NCI-H187 treated with DMSO at 0.1 percent for 48 hours (cell line): ENCODE data around the gene GSG1L.

ENCODE experiments used
- DNase-seq: peaks from one replicate; lab custom pipeline; 2025; lab: John Stamatoyannopoulos, UW

The GSG1L gene

DNA sequence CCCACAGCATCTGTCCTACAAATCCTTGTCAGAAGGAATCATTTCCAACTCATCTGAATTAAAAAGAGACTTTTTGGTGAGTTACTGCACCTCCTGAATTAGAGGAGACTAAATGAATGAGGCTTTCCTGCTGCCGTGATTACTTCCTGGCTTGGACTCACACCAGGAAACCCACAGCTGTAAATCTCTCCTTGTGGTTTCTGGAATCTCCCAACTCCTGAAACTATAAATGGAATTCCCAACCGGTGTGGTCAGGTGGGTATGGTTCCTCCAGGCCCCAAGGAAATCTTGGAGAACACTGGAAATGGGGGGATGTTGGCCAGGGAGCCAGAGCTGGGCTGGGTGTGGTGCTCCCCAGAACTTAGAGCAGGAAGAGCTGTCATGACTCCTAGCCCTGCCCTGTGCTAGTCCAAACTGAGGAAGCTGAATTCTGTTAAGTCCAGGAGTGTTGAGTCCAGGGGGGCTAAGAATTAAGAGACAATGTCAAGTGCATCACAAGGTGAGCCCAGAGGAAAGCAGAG, 216.4 kb downstream of the GSG1L start:
- DNase-seq = no peak

DNA sequence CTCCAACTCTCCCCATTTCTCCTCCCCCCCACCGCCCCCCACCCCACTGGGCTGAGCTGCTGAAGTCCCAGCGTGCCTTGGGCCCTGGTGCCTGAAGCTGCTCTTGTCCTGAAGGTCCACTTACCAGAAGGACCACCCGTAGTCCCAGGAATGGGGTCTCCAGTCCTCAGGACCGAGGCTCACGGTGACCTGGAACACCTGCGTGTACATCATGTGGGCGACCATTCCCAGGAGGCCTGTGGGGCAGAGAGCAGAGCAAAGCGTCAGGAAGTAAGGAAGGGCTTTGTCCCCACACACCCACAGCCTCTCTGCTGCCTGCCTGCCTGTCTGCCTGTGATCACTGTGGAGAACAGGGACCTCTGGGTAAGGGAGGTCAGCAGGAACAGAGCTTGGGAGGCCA, 218.7 kb downstream of the GSG1L start:
- no peak for DNase-seq

DNA sequence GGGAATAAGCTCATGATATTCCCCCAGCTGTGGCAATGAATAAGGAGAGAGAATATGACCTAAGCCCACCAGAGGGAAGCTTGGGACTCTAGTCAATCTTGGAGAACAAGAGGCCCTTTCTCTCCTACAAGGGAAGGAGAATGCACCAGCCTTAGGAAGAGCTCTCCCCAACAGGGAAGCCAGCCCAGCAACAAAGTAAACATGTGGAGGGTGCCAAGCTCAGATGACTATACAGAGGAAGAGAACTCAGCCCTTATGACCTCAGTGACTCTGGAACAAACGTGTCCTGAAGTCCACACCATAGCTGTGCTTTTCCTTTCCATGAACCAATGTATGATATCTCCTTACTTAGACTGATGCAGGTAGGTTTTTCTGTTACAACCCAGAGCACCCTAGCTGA, 219.7 kb downstream of the GSG1L start:
- no peak for DNase-seq

DNA sequence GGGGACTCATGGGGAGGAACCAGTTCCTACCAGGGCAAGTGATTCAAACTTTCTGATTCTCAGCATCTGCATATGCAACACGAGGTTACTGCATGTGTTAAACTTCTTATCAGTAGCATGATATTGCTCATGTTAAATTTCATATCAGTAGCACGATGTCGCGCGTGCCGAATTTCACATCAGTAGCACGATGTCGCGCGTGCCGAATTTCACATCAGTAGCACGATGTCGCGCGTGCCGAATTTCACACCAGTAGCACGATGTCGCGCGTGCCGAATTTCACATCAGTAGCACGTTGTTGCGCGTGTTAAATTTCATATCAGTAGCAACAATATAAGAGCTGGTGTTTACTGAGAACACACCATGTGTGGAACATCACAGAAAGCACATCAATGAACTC, 221.6 kb downstream of the GSG1L start:
- DNase-seq = no peak

DNA sequence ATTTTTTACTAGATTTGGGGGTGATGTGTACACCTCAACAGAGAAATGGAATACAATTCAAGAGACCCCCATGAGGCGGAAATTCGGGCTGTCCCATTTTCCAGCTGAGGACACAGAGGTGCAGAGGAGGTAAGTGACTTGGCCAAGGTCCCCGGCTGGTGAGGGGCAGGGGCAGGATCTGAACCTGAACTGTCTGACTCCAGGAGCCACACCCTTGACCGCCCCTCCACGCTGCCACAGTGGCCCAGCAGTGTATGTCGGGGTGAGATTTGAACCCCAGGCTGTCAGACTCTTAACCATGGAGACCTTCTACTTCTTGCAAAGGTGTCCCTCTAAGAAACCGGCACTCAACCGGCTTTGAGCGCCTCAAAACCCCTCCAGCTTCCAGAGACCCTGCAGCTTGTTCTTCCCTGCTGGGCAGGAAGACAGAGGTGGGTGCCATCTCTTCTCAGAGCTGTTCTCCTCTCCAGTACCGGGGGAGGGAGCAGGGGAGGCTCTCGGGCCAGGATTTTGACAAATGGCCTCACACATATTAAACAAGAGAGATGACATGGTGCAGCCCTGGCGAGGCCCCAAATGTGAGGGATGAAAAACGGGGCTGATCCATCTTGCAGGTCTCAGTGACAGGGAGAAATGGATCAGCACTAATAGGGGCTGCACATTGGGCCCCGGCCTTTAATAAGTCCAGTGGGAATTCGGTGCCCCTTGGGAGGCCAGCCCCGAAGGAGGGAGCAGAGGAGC, 222.3 kb downstream of the GSG1L start:
- DNase-seq = no peak

DNA sequence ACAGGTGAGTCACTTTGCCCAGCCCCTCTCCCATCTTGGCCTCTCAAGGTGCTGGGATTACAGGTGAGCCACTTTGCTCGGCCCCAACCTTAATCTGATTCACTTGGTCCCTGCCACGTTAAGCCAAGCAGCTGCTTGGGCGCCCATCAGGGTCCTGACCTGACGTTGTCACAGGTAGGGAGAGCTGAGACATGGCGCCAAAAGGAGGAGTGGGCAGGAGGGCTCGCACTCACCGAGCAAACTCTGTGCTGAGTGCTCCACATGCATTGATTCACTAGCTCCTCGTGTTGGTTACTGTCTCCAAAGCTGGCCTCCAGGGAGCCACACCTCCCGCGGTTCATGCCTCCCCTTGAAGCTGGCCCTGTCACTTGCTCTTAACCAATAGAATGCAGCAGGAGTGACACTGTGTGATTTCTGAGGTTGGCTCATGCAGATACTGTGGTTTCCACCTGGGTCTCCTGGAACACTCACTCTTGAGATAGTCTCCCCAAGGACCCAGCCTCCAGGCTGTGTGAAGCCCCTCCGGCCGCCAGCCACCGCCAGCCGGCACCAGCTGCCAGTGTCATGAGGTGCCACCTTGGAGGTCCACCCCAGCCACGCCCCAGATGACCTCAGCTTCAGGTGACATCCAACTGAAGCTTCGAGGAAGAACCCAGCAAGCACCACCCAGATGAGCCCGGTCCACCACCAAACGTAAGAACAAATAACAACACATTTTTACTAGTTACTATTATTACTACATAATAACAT, 223.0 kb downstream of the GSG1L start:
- no peak for DNase-seq

DNA sequence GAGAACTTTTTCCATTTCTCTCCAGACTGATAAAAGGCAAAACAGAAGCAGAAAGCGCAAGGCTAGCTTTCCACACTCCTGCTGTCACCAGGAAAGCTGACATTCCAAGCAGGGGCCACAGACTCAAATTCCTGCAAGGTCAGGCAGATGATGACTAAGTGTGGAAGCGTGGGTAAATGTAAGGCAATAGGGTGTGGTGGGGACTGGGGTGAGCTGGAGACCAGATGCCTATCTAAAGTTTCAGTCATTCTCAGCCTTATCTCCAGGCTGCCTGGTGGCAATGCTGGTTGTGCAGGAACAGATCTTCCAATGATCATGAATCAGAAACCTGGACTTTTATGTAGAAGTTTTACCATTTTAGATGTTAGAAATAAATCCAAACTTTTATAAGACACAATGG, 224.1 kb downstream of the GSG1L start:
- DNase-seq = no peak

DNA sequence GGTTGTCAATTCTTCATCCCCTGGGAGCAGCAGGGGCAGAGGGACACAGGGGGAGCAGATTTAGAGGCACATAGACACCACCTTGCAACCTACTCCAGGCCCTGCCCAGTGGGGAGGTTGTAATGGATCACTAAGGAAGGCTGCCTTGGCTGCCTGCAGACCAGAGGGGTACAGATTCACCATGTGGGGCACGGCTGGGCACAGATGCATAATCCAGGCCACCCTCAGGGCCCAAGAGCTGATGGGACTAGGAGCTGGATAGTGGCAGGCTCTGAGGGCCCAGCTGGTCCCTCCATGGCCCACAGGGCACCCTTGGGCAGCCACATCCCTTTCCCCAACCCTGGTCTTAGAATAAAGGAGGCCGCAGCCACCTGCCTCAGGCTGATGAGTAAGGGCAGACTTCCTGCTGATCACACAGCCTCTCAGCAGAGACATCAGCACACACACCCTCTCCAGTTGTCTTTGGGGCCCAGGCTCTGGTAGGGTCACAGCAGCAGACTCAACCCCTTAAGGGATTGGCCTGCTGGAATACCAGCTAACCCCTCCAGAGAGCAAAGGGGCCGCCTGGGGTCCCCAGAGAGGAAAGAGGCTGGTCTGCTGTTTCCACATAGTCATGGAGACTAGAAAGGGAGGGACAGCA, 224.9 kb downstream of the GSG1L start:
- DNase-seq = no peak

DNA sequence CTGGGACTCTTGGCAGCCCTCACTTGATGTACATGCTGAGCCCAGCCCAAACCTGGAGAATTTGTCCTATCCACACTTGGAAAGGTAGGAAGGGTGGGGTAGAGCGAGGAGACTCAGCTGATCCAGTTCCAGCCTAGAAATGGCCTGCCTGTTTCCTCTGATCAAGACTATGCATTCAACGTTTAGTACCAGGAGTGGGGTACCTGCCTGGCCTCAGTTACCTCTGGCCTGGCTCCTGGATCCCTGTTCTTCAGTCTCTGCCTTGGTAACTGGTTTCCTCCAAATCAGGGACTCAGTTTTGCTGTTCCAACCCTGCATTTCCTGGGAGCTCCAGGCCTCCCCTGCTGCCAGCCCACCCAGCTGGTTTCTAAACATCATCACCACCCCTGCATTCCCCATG, 233.5 kb downstream of the GSG1L start:
- DNase-seq = no peak

DNA sequence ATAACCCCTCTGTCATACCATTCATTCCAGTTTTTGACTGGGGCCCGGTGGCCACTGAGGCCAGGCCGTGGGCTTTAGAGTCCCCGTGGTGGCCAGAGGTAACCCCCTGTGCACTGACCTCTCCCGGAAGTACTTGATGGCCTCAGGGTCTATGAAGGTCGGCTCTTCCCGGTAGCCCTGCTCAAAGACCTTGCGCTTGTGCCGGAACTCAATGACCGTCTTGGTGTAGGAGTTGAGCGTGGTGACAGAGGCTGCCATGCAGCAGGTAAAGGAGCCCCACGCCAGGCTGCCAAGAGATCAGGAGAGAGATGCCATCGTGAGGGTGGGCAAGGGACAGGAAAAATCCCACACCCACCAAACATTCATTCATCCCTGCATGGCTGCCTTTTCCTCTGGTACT, 234.8 kb downstream of the GSG1L start:
- DNase-seq = no peak

DNA sequence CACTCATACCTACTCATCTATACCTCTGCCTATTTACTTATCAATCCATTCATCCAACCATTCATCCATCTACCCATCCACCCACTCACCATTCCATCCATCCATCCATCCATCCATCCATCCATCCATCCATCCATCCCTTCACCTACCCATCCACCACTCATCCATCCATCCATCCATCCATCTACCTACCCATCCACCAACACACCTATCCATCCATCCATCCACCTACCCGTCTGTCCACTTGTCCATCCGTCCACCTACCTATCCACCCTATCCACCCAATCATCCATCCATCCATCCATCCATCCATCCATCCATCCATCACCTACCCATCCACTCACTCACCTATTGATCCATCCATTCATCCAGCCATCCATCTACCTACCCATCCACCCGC, 235.7 kb downstream of the GSG1L start:
- DNase-seq = no peak

DNA sequence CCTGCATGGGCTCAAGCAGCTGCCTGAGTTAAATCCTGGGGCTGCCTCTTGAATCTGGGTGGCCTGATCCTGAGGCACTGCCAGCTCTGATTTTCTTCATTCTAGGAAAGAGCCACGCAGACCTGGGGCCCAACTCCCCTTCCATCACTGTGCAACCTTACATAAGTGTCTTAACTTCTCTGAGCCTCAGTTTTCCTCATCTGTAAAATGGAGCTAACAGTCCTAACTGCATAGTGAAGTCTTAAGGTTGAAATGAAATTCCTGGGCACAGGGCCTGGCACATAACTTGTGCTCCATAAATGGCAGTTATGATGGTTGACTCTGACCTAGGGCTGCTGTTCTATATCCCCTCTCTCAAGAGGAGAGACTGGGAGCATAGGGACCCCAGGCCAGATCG, 236.6 kb downstream of the GSG1L start:
- DNase-seq = no peak

DNA sequence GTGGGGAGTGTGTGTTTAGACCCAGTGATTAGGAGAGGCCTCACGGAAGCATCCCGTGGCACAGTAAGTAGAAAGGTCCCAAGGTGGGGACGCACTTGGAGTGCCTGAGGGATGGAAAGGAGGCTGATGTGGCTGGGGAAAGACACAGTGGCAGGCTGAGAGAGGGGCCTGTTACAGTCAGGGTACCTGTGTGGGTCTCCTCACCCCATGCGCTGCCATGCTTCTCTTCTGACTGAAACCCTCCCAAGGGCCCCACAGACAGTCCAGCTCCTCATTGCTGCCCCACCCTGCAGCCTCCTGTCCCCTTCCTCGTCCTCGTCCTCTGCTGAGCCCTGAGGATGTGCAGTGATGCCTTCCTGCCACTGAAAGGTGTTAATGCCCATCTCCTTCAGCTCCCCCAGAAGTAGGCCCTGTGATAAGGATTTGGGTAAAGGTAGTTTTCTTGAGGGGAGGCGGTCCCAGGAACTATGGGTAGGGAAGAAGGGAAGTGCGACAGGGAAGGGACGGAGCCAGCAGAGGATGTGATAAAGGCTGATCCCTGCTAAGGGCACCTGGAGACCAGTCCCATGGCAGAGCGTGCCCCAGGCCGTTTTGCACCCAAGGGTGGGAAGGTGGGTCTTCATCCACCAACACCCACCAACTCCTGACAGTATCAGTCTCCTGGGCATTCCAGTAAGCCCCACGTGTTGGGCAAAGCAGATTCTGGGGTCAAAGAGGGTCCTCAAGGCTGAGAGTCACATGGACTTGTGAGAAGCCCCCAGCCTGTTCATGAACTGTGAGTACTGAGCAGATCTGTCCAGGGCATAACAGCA, 237.2 kb downstream of the GSG1L start:
- DNase-seq = no peak

DNA sequence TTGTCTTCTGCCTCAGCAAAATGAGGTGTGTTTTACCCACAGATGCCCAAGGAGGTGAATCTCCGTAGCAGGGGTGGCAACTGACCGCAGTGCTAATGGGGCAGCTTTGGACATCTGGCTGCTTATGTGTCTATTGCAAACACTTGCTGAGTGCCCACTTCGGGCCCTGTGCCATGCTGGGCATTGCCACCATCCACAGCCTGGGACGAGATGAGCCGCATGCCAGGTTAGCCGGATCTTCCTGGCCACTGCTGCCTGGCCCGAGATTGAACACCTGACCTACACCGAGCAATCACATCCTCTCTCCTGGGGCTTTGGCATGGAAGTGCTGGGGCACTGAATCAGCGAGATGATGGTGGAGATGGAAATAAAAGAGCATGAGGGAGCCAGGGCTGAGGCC, 238.7 kb downstream of the GSG1L start:
- DNase-seq = no peak

DNA sequence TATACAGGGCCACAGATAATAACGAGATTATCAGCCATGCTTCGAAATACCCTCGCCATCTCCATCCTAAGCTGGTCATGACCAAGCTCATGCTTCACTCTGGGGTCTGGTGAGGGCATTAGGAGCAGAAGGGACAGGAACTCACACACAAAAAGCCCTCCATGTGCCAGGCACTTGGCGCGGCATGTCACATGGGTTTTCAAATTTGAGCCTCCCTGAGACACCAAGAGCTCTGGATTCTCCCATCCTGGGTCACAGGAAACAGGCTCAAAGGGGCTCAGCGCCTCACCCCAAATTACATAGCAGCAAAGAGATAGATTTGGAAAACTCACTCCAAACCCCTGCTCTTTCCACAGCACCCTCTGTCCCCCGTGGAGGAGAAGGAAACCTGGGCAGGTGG, 239.5 kb downstream of the GSG1L start:
- no peak for DNase-seq

DNA sequence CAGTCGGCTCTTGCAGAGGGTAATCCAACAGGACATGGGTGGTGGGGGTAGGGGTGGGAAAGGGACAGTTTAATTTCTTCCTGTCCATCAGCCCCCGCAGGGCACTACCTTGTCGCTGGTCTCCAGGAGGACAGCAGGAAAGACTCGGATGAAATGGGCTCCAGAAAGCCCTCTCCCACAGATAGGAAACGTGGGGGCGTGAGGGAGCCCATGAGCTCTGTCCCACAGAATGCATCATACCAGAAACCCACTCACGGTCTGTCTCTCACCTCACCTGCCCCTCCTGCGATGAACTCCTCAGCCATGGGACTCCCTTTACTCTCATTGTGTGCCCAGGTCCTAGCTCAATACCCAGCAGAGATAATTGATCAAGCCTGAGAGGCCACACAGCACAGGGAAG, 240.1 kb downstream of the GSG1L start:
- no peak for DNase-seq

DNA sequence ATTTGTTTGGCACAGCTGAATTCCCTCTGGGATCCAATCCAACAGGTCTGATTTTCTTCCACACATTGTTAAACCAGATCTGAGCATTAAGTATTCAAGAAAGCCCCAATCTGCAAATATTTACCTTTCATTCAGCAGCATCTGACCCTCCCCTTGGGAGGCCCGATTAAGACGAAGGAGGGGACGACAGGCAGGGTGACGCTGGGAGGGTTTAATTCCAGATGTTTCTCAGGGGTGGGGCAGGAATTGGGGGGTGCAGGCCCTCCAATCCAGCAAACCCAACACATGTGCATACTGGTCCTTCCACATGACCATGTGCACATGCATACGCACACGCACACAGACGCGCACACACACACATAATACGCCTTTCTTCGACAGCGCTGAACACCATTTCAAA, 240.5 kb downstream of the GSG1L start:
- no peak for DNase-seq

DNA sequence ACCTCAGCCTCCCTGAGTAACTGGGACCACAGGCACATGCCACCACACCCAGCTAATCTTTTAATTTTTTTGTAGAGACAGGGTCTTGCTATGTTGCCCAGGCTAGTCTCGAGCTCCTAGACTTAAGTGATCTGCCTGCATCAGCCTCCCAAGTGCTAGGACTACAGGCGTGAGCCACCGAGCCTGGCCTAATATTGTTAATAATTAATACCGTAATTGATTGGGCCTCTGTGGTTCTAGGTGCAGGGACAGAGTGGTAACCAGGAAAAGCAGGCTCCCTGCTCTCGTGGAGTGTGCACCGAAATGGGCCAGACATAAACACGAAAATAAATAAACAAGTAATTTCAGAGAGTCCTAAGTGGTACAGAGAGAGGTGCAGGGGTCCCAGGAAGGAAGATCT, 241.0 kb downstream of the GSG1L start:
- DNase-seq = no peak

DNA sequence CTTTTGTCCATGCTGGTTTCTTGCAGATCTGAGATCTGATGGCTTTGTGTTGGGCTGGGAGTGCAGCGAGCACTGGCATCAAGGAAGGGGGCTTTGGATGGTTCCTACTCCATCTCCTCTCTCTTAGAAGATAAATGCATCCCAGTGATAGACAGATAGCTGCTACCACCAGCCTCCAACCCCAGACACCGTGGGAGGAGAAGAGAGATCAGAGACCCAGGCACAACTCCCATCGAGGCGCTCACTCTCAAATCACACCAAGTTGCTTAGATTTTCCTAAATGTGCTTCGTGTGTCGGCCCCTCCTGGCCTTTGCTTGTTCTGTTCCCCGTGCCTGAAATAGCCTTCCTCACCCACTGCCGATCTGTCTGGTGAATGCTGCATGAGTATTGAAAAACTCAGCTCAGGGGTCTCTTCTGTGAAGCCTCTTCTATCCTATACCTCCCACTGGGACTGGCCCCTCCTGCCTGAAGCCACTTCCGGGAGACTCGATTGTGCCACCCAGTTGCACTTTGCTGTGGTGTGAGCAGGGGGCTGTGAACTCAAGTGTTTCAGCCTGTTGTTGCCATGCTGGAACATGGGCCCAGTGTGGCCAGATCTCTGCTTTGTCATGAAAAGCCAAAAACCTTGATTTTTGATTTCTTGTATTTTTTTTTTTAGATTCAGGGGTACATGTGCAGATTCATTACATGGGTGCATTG, 242.7 kb downstream of the GSG1L start:
- no peak for DNase-seq

DNA sequence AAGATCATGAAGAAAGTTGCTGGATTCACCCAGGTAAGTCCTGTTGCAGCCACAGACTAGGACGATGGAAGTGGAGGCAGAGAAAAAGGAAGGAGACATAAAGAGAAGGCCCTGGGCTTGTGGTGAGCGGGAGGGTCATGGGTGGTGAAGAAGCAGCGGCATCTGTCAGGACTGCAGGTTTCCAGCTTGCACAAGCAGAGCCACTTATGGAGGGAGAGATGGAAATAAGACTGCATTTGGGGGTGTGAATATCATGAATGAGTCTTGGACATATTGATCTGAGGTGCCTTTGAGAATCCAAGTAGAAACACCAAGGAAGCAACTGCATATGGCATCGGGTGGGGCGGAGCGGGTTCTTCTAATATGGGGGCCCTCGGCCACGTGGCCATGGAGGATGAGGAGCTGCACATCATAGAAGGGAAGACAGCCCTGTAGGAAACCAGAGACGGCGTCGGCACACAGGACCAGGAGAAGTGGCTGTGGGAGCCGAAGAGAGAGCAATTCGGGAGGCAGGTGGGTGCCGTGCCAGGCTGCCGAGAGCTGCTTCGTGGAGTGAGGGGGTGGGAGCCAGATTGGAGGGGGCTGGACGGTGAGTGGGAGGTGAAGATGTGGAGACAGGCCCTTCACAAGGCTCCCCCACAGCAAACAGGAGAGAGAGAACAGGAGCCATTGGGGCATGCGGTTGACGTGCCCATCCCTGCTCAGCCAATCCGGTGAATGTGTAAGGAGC, 243.5 kb downstream of the GSG1L start:
- no peak for DNase-seq

DNA sequence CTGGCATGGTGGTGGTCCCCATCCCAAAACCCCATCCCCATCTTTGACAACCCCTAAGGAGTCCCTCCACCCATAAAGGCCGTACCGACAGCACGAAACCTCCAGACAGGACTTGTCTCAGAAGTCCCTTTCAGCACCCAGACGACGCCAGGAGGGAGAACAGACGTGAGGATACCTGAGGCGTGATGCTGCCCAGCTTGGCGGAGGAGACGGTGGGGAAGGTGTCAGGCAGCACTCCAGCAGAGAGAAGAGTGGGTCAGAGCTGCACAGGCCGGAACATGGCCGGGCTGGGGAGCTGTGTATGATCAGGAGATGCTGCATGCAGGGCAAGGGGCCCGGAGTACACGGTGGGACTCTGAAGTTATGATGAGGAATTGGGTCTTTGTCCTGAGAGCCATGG, 244.2 kb downstream of the GSG1L start:
- DNase-seq = no peak
